GM12865 (cell line): ENCODE results near the gene FXYD2.

Experiments
- DNase-seq: peaks from one replicate; pipeline ENCODE4 v3.0.0; 2010; ENCODE audit warnings: low read depth
- H3K4me3 ChIP-seq: 2 replicates; pipeline ENCODE4 v1.5.1; 2011; ENCODE audit warnings: mild to moderate bottlenecking, low read depth, low read length, control low read depth
- TF ChIP-seq, protein P1 (sequence below): IDR thresholded peaks from 2 replicates; pipeline ENCODE4 v1.5.1; 2011; ENCODE audit warnings: low read length, control low read depth, low read depth, inconsistent platforms; ENCODE audit not compliant: insufficient read depth; ENCODE audit errors: missing control alignments

FXYD2 gene

DNA sequence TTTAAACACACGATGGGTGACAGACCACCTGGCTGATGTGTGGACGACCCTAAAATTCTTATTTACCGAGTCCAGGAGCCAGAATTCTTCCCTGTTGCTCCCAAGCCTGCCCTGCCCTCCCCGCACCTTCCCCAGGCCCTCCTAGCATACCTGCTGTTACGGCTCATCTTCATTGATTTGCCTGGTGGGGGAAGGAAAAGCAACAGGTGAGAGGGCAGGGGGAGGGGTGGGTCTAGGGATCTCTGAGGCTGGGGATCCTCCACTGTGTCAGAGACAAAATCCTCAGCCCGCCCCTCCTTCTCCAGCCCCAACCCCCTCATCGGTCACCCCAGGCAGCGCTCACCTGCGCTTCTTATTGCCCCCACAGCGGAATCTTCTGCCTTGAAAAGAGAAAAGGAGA is 4.0 kb downstream of the FXYD2 start:
- no peak overlapping the region for H3K4me3 ChIP-seq
- DNase-seq, result no peak
- TF ChIP-seq, protein P1, sequence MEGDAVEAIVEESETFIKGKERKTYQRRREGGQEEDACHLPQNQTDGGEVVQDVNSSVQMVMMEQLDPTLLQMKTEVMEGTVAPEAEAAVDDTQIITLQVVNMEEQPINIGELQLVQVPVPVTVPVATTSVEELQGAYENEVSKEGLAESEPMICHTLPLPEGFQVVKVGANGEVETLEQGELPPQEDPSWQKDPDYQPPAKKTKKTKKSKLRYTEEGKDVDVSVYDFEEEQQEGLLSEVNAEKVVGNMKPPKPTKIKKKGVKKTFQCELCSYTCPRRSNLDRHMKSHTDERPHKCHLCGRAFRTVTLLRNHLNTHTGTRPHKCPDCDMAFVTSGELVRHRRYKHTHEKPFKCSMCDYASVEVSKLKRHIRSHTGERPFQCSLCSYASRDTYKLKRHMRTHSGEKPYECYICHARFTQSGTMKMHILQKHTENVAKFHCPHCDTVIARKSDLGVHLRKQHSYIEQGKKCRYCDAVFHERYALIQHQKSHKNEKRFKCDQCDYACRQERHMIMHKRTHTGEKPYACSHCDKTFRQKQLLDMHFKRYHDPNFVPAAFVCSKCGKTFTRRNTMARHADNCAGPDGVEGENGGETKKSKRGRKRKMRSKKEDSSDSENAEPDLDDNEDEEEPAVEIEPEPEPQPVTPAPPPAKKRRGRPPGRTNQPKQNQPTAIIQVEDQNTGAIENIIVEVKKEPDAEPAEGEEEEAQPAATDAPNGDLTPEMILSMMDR, result no peak

GRCh38 chr11:117820071-117820470 is 4.5 kb downstream of the FXYD2 start:
- no peak overlapping the region for H3K4me3 ChIP-seq
- no peak for DNase-seq
- TF ChIP-seq, protein P1, result no peak

DNA sequence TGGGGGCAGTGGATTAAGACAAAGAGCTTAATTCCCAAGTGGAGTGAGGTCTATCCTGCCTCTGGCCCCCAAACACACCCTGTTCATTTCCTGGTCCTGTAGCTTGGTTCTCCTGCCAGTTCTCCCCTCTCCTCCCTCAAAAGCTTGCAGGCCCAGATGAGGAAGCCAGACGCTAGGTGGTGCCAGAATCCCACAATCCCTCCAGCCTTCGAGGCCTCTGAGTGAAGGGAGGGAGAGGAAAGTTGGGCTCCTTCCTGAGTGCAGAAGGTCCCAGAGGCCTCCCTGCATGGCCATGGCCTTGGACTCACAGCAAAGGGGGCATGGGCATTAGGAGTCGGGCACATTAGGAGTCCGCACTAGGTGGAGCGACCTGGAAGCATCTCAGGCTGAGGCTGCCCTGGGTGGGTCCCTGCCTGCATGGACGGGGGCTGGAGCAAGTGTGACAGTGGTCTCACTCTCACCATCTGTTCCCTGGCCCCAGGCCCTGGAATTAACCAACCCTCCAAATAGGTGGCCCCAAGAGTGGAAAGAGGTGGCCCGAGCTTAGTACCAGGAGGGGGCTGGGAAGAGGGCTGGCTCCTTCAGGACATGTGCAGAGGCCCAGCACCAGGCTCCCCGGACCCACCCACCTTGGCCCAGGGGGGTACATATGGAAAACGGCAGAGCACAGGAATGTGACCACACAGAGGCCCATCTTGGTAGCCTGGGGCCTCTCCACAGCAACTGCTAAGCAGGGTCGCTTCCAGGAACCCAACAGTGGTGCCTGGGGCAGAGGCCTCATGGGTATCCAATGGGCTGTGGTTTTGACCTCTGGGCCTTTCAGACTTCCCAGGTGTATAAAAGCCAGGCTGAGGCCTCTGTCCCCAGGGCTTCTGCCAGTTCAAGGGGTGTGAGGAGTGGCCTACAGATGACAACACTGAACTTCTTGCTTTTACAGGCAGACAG is 5.2 kb downstream of the FXYD2 start:
- TF ChIP-seq, protein P1, result peak; percentile 70
- no peak overlapping the region for H3K4me3 ChIP-seq
- DNase-seq, result peak; percentile 79

GRCh38 chr11:117818041-117818873 is 6.3 kb downstream of the FXYD2 start:
- DNase-seq, result peak; percentile 86
- TF ChIP-seq, protein P1, result no peak
- H3K4me3 ChIP-seq, result no peak overlapping the region

DNA sequence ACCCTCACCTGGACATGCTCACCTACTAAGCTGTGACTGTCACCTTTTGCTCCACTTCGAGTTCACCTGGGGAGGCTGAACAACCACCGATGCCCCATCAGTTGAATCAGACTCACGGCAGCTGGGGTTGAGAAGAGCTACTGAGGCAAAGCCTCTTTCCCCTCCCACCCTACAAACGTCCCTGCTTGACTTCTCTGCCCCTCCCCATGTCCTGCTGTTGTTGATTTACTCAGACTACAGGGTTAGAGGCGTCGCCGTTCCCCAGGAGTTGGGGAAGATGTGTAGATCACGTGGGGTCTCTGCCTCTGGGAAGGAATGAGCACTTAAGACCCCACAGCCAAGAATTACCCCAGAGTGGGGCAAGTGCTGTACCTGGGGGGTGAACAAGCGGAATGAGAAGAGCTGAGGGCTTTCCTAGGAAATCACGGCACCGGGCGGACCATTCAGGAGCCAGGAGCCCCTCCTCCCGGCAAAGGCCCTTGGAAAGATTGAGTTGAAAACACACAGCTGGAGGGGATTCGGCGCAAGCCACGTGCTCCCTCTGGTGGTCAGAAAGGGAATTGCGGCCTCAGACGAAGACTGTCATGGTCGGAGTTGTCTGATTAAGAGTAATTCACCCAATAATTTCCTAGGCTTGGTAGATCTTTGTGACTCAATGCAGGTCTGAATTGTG is 7.0 kb downstream of the FXYD2 start:
- TF ChIP-seq, protein P1, result peak; percentile 99
- peak; percentile 89 for DNase-seq
- peak overlapping the region; percentile 56 for H3K4me3 ChIP-seq

DNA sequence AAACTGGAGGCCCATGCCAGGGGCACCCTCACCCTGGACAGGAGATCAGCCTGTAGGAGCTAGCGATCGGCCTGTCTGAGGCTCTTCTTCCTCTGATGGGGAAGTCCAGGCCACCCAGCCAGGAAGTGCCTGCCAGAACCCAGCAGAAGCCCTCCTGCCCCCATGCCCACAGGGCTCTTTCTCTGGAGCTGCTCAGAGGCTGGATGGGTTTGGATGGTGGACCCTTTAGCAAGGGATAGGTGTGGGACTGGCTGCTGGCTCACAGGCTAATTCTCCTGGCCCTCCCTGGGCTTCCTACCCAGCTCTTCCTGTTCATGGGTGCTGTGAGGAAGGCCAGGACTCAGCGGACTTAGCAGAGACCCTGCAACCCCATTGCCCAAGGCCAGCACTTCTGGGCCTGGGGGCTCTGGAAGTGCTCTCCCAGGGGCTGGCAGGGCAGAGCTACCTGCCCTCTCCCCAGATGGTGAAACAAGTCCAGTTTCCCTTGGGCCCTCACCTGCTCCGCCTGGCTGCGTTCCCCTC is 7.6 kb downstream of the FXYD2 start:
- peak overlapping the region; percentile 56 for H3K4me3 ChIP-seq
- TF ChIP-seq, protein P1, result no peak
- DNase-seq, result peak; percentile 64
